UCSD-AML1 (cell line): Measurements from ENCODE around the gene MS4A6A.
"Not testable (repeated sequence)": the region's sequence is repeated elsewhere in the genome, so short reads cannot be mapped to it uniquely, and the experiment has no call there.

Source experiments
- DNase-seq: peaks from one replicate; lab custom pipeline; 2025; ENCODE audit not compliant: unreplicated experiment; lab: John Stamatoyannopoulos, UW

The MS4A6A gene

DNA sequence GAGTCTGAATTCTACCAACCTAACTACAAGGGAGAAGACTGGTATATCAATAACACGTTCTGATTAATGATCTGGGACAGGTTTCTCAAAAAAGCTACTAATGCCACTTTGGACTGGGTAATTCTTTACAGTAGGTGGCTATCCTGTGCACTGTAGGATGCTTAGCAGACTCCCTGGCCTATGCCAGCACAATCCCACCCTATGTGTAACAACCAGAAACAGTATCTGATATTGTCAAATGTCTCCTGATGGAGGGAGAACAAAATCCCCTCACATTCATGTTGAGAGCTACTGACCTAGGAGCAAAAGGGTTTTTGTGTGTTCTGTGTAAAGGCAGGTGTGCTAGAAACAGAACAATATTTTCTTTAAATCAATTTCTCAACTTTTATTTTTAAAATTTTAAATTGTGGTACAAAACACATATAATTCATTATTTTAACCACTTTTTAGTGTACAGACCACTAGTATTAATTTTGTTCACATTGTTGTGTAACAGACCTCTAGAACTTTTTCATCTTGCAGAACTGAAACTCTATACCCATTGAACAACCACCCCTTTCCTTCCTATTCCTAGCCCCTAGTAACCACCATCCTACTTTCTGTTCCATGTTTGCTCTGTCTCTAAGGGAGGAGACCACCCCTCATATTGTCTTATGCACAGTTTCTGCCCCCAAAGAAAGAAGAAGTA is 2.1 kb upstream of the MS4A6A start:
- no peak for DNase-seq

DNA sequence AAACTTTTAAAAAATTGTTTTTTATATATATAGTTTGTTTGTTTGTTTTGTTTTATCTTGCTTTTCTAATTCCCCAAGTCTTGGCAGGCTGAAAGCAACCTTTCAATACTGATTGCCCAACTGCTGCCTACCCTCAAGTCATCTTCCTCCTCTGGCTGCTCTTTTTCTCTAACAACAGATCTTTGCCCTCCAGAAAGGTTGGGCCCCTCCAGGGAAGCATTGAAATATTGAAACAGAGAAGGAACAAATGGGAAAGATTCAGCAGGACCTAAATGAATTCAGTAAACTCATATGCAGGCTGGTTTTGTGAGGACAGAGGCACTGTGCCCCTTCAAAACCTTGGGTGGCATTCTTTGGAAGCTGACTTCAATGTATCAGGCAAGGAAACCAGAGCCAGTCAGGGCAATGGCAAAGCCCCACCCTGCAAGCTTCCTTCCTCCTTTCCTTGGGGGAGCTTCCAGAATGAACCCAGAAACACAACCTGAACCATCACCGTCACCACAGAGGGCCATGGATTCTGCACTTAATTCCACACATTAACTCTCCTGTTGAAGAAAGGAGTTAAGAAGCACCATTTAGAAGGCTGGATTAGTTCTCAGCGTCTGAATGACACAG is 815 bp upstream of the MS4A6A start:
- DNase-seq = no peak

DNA sequence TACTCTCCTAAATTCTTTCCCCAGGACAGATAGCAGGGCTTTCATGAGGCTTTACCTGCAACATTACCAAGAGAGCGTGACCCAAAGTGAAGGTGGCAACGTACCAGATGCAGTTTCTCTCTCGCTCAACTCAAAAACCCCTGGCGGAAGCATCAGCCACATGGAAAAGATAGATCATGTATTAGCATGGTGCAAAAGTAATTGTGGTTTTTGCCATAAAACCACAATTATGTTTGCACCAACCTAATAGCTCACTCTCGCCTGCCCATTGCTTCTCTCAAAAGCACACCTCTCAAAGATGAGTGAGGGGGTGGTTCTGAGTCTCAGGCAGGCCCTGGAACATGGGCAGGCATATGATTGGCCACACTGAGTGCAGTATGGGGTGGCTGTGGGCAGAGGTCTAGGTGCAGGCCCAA is 7.0 kb downstream of the MS4A6A start:
- no peak for DNase-seq

DNA sequence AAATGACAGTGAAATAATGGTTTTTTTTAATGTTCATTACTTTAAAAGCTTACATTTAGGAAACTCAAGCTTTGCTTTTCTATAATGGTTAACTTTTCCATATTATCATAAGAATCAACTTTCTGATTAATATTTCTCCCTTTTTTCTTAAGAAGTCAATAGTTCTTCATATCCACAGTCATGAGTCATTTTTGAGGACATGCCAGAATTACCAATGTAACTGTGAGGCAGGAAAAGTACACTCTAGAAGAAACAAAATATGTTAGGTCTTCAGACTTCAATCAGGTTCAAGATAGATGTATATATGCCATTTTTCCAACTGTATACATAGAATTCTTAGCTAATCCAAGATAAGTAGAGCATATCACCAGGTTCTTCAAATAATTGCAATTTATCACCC is 10.9 kb downstream of the MS4A6A start:
- no peak for DNase-seq

DNA sequence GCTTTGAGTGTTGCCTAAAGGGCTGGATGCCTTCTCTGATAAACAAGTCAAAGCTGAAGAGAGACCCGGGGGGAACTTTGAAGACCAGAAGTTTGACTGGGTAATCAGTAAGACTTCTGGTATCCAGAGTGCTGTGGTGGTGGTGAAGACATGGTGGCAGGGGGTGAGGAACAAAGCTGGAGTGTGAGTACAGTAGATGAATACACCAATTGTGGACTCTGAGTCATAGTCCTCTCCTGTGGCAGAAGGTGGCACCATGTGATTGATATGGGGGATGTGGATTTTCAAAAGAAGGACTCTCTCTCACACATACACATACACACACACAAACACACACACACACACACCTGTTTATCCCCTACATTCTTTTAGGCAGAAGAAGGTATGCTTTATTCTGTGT is 12.3 kb downstream of the MS4A6A start:
- no peak for DNase-seq

DNA sequence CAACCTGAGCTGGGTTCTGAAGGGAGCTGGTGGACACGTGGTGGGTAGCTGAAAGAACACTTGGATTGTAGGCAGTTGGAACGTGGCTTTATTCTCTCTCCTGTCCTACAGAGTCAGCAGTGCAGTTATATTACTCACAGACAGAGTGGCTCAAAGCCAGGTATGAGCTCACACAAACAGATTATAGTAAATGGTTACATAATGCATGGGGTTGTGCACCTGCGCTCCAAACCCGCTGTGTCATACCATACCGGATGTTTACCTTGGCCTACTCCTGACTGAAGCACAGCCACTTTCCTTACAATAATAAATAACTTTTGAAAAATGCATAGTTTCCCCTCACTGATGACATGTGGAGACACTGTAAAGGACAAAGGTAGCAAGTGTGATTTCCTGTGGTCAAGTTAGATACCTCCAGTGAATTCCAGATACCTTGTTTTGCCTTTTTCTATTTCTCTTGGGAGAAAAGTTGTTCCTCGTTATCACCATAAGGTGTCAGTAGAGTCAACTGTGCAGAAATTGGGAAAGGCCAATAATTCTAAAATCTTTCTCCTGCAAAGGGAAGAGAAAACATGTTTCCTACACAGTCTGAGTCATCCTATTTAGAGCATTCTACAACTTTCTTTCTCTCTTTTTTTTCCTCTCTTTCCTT is 13.5 kb downstream of the MS4A6A start:
- no peak for DNase-seq

DNA sequence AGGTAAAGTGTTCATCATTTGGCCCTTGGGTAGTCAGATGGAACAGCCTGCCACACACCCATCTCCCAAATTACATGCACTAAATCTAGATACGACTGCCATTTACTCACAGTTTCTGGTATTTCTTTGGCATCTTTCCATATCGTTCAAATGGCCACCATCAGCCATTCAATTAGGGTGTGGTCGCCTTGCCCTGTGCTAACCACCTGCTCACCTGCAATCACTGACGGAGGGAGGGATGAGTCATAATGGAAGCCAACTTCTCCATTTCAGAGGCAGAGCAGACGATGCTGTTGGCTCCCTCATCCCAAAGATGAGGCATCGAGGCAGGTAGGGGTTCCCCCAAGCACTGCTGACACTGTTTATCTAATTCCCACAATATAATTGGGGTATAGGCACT is 14.6 kb downstream of the MS4A6A start:
- DNase-seq = no peak

DNA sequence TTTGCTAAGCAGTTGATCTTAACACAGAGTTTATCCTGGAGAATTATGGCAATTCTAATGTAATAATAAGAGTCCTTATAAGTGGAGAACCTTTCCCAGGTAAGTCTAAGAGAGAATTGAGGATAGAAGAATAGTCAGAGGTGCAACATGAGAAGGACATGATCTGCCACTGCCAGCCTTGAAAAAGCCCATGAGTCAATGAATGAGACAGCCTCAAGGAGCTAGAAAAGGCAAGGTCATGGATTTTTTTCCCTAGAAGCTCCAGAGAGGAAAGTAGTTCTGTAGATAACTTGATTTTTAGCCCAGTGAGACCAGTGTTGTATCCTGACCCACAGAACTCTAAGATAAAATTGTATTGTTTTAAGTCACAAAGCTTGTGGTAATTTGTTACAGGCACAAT is 16.9 kb downstream of the MS4A6A start:
- DNase-seq = no peak

DNA sequence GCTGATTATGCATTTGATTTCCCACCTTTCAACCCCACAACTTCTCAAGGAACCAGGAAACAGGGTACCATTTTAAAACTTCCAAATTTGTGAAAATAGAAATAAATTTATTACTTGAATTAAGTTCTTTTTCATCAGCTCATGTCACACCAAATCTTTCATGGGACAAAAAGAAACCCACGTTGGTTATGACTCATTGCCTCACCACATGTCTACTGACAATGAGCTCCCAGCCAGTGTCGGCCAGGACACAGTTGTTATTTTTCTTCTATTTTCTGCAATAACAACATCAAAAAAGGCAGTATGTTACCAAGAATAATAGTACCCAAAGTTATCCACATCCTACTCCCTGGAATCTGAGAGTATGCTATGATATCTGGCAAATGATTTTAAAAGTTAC is 17.3 kb downstream of the MS4A6A start:
- DNase-seq = no peak

DNA sequence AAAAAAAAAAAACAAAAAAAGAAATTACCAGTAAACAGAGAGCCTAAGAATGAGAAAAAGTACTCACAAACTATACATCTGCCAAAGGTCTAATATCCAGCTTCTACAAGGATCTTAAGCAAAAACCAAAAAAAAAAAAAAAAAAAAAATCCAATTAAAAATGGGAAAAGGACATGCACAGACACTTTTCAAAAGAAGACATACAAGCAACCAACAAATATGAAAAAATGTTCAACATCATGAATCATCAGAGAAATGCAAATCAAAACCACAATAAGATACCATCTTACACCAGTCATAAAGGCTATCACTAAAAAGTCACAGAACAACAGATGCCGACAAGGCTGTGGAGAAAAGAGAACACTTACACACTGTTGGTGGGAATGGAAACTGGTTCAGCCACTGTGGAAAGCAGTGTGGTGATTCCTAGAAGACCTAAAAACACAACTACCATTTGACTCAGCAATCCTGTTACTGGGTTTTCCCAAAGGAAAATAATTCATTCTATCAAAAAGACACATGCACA is 18.3 kb downstream of the MS4A6A start:
- no peak for DNase-seq

DNA sequence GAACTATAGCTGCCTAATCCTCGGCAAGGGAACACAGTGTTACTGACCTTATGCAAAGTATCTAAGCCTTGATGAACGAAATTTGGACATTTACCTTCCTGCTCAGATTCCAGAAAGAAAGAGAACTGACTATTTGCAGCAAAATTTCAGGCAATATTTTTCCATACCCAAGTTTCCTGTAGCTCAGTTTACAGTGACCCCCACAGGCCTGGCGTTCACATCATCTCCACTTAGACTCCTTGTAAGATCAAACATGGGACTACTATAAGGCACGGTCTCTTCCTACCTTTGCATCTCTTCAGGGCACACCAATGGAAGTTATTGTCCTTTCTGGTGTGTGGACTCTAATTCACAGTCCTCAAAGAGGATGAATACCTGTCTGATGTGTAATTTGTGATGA is 21.1 kb downstream of the MS4A6A start:
- no peak for DNase-seq

DNA sequence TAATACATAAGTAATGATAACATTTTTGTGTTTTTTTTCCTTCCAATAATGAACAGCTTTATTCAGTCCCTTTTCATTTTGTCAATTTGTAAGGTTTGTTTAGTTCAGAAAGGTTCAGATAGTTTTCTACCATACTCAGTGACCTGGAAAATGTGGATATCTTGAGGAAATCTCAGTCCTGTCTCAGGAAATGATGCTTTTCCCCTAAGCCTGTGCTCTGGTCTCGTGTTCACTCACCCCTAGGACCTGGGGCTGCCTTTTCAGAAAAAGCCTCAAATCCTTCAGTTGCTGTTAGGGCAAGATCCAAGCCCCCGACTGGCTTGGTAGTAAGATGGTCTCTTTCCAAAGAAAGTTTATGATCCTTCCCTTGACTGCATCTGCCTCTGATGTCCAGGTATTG is 21.8 kb downstream of the MS4A6A start:
- DNase-seq = no peak

DNA sequence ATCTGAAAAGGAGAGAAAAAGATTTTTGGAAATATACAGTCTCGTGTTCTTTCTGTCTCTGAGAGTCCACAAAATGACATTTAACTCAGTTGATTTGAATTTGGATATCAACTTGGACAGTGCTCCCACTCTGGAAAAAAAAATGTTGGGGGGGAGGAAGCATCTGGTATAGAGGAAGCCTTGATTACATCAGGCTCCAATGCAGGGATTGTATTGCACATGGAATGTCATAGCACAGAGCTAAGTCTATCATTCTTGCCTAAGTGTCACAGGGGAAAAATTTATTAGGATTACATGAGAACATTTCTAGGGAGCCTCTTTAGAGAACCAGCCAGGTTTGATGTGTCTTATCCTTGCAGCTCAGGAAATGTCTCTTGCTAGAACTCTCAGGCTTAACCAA is 23.0 kb downstream of the MS4A6A start:
- DNase-seq = no peak

DNA sequence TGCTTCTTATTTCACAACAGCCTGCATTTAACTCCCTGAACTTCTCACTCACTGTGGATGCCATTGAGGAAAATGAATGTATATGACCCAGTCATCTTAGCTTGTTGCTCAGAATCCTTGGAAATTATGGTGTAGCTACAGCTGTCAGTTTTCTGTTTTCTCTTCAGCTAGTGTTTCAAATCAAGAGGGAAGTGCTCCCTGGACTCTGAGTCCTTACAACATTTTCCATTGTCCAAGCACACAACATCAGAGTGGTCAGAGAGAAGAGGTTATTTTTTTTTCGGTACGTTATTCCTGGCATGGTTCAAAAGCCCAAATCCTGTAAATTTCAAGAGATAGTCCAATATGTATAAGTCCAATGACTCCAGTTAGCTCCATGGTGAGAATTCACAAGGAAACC is 23.6 kb downstream of the MS4A6A start:
- no peak for DNase-seq

DNA sequence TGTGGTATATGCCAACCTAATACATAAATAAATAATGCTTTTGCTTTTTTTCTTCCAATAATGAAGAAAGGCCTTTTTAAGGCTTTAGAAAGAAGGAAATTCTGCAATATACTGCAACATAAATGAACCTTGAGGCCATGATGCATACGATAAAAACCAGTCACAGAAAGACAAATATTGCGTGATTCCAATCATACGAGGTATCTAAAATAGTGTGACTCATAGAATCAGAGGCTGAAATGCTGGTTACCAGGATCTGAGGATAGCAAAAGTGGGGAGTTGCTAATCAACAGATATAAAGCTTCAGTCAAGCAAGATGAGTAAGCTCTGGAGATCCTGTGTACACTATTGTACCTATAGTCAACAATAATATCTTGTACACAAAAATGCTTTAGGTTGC is 24.2 kb downstream of the MS4A6A start:
- DNase-seq = no peak

DNA sequence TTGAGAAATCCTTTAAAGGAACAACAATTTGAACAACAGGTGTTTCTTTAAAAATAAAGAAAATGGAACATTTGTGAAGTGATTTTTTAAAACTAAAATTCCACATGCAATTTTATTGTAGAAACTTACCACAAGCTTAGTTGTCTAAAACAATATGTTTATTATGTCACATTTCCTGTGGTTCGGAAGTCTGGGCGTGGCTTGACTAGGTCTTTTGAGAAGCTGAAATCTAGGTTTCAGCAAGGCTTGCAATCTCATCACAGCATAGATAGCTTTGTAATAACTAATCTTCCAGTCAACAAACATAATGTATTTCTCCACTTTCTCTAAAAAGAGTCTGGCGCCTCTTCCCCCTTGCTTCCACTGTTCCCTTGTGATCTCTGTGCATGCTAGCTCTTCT is 27.0 kb downstream of the MS4A6A start:
- no peak for DNase-seq

DNA sequence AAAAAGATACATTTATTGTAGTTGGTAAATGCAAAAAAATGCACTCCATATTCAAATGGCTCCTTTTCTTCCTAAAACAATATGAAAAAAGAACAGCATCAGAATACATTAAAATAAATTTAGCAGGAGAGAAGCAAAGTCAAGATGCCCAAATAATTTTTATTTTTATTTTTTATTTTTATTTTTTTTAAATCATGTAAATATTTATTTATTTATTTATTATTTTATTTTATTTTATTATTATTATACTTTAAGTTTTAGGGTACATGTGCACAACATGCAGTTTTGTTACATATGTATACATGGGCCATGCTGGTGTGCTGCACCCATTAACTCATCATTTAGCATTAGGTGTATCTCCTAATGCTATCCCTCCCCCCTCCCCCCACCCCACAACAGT is 30.2 kb downstream of the MS4A6A start:
- DNase-seq = not testable (repeated sequence)

DNA sequence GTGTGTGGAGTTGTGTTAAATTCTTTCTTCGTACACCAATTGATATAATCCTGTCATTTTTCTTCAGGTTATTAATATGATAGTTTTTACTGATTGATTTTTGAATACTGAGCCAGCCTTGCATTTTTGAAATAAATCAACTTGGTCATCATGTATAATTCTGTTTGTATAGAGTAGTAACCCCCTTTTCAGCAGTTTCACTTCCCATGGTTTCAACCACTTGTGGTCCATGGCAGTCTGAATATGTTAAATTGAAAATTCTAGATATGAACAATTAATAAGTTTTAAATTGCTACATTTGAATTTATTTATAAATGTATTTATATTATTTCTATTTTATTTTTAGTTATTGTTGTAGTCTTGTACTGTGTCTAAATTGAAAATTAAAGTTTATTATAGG is 32.6 kb downstream of the MS4A6A start:
- DNase-seq = no peak

DNA sequence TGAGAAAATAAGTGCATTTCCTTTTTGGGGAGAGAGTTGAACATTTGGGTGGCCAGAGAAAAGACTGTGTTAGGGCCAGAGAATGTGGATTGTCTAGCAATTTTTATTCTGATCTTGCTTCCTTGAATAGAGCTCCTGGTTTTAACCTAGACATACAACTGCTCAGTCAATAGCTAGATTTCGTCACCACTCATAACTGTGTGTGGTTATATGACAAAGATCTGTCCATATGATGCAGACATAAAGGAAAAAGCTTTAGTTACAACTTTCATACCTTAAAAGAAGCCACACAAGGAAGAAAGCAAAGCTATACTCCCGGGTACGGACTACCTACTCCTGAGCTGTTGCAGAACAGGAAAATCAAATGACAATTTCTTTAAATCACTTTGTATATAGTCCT is 37.2 kb downstream of the MS4A6A start:
- no peak for DNase-seq

DNA sequence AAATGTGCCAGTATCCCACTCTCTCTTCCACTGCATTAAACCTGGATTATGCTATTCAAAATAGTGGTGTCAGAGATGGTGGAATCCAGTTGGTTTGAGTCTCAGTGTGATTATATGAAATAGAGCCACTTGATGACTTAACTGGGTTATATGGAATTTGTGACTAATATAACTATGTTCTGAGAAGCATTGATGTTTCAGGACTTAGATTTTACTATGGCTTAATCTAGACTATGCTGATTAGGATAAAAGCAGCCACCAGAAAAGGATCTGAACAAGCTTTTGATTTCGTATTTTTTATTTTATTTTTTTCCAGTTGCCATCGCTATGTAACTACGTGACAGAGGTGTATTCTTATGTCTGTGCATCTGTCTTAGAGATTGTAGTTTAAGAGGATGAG is 39.1 kb downstream of the MS4A6A start:
- DNase-seq = no peak

DNA sequence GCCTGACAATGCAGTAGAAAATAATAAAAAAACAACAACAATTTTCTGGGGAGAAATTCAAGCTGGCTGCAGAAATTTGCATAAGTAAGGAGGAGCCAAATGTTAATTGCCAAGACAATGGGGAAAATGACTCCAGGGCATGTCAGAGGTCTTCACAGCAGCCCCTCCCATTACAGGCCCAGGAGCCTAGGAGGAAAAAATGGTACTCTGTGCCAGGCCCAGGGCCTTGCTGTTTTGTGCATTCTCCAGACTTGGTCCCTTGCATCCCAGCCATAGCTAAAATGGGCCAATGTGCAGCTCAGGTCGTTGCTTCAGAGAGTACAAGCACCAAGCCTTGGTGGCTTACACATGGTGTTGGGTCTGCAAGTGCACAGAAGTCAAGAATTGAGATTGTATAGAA is 49.0 kb downstream of the MS4A6A start:
- no peak for DNase-seq

DNA sequence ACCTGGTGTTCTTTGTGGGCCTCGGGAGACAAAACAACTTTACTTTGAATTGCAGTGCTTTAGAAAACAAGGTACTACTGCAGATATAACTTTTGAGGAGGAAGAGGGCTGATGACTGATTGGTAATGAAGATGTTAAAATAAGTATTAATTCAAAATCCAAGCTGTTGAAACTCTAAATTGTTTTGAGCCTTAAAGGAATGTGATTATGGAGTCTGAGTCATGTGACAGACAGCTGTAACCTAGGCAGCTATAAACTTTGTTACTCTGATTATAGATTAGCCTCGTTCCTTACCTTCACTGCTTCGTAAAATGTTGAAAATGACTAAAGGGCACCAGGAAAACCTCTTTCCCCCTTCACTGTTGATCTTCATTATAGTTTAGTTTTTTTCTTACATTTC is 51.0 kb downstream of the MS4A6A start:
- DNase-seq = no peak
